Osteocyte (in vitro differentiated cells): ENCODE measurements around the gene ZNF280D. TPM values are rescaled to one million over a fixed set of nuclear protein-coding genes. Genes with fewer than 3 reads are reported as not detected.
"Not testable (repeated sequence)": the region's sequence is repeated elsewhere in the genome, so short reads cannot be mapped to it uniquely, and the experiment has no call there.

ENCODE experiments used
- DNase-seq: peaks from one replicate; pipeline ENCODE4 v3.0.0; 2021; ENCODE audit warnings: mixed read lengths; ENCODE audit not compliant: unreplicated experiment; ENCODE audit errors: extremely low spot score
- H3K27ac Mint-ChIP-seq: one replicate; pipeline ENCODE4 v1.8.0; 2021; ENCODE audit warnings: mild to moderate bottlenecking, mixed read lengths; ENCODE audit not compliant: unreplicated experiment
- H3K27me3 Mint-ChIP-seq: one replicate; pipeline ENCODE4 v1.8.0; 2021; ENCODE audit warnings: mixed read lengths; ENCODE audit not compliant: unreplicated experiment
- H3K36me3 Mint-ChIP-seq: one replicate; pipeline ENCODE4 v1.8.0; 2021; ENCODE audit warnings: mixed read lengths; ENCODE audit not compliant: unreplicated experiment
- H3K4me1 Mint-ChIP-seq: one replicate; pipeline ENCODE4 v1.8.0; 2021; ENCODE audit warnings: mixed read lengths; ENCODE audit not compliant: unreplicated experiment
- H3K4me3 Mint-ChIP-seq: one replicate; pipeline ENCODE4 v1.8.0; 2021; ENCODE audit warnings: mild to moderate bottlenecking, moderate library complexity, mixed read lengths; ENCODE audit not compliant: unreplicated experiment
- H3K9me3 Mint-ChIP-seq: one replicate; pipeline ENCODE4 v1.8.0; 2021; ENCODE audit warnings: mixed read lengths; ENCODE audit not compliant: unreplicated experiment
- CTCF ChIP-seq: fragments of 200-600 bp; sonication (generic); IDR thresholded peaks from 2 replicates; pipeline ENCODE4 v1.5.0; 2021; ENCODE audit warnings: antibody characterized with exemption, mild to moderate bottlenecking, moderate library complexity
- long read RNA-seq: library from polyadenylated mRNA; unstranded; transcript quantifications from one replicate; pipeline ENCODE4 v2.0.0, GENCODE V29; 2021
- total RNA-seq: library from RNA; stranded (reverse); gene quantifications from 2 replicates; pipeline ENCODE4 v1.2.1, GENCODE V29; 2021

ZNF280D gene, protein sequence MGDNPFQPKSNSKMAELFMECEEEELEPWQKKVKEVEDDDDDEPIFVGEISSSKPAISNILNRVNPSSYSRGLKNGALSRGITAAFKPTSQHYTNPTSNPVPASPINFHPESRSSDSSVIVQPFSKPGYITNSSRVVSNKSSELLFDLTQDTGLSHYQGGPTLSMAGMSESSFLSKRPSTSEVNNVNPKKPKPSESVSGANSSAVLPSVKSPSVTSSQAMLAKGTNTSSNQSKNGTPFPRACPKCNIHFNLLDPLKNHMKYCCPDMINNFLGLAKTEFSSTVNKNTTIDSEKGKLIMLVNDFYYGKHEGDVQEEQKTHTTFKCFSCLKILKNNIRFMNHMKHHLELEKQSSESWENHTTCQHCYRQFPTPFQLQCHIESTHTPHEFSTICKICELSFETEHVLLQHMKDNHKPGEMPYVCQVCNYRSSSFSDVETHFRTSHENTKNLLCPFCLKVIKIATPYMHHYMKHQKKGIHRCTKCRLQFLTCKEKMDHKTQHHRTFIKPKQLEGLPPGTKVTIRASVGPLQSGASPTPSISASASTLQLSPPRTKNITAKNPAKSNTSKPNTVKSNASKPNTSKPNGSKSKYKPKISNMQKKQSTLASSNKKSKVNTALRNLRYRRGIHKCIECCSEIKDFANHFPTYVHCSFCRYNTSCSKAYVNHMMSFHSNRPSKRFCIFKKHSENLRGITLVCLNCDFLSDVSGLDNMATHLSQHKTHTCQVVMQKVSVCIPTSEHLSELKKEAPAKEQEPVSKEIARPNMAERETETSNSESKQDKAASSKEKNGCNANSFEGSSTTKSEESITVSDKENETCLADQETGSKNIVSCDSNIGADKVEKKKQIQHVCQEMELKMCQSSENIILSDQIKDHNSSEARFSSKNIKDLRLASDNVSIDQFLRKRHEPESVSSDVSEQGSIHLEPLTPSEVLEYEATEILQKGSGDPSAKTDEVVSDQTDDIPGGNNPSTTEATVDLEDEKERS
- total RNA-seq: 16.1 and 16.5 TPM in 2 replicates
- long read RNA-seq, full-length matches to known transcripts: 2 of 19 reads
- long read RNA-seq, partial matches to known transcripts: 11 of 19 reads
- long read RNA-seq, other reads (novel, unspliced or antisense): 6 of 19 reads

GRCh38 chr15:56733136-56734012, at the start of gene ZNF280D:
Gene ZNF280D (minus strand): TSS chr15:56733509. CDS start chr15:56707109, 26,400 bp downstream.
- no peak for TF ChIP-seq CTCF
- Mint-ChIP-seq H3K9me3 (no peaks in the 10 kb centered on the region), H3K4me1 (peaks cover 25% of the 10 kb centered on the region), H3K36me3 (no peaks in the 10 kb centered on the region), H3K27me3 (no peaks in the 10 kb centered on the region), H3K4me3 (peak within 1 kb of the TSS; percentile 82), H3K27ac (peak within 1 kb of the TSS; percentile 96)
- peak; percentile 90 for DNase-seq

GRCh38 chr15:56782306-56782705, 49.0 kb upstream of the ZNF280D start:
- DNase-seq: no peak
- no peak for TF ChIP-seq CTCF
- Mint-ChIP-seq H3K9me3 (no peaks in the 10 kb centered on the region), H3K27ac (no peak overlapping the region), H3K4me1 (peaks cover 5% of the 10 kb centered on the region), H3K36me3 (no peaks in the 10 kb centered on the region), H3K4me3 (no peak overlapping the region), H3K27me3 (no peaks in the 10 kb centered on the region)

- H3K27ac Mint-ChIP-seq: no peak overlapping the region
- H3K36me3 Mint-ChIP-seq: no peaks in the 10 kb centered on the region
- DNase-seq: no peak
- no peak for TF ChIP-seq CTCF
- no peaks in the 10 kb centered on the region for H3K27me3 Mint-ChIP-seq
- H3K9me3 Mint-ChIP-seq: no peaks in the 10 kb centered on the region
- H3K4me1 Mint-ChIP-seq: peaks cover 5% of the 10 kb centered on the region
- H3K4me3 Mint-ChIP-seq: no peak overlapping the region
Measured at GRCh38 chr15:56781666-56782065, 48.4 kb upstream of the ZNF280D start.

DNA sequence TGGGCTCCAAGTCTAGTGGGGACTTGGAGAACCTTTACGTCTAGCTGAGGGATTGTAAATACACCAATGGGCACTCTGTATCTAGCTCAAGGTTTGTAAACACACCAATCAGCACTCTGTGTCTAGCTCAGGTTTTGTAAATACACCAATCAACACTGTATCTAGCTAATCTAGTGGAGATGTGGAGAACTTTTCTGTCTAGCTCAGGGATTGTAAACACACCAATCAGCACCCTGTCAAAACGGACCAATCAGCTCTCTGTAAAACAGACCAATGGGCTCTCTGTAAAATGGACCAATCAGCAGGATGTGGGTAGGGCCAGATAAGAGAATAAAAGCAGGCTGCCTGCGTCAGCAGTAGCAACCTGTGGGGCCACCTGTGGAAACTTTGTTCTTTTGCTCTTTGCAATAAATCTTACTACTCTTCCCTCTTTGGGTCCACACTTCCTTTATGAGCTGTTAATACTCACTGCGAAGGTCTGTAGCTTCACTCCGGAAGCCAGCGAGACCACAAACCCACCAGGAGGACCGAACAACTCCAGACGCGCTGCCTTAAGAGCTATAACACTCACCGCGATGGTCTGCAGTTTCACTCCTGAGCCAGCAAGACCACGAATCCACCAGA, 46.9 kb upstream of the ZNF280D start:
- H3K27me3 Mint-ChIP-seq, H3K27ac Mint-ChIP-seq, DNase-seq, H3K4me3 Mint-ChIP-seq, H3K36me3 Mint-ChIP-seq, H3K9me3 Mint-ChIP-seq: not testable (repeated sequence)
- H3K4me1 Mint-ChIP-seq: peaks cover 13% of the 10 kb centered on the region

GRCh38 chr15:56779449-56779848, 46.1 kb upstream of the ZNF280D start:
- H3K4me3 Mint-ChIP-seq, H3K9me3 Mint-ChIP-seq, DNase-seq, H3K27me3 Mint-ChIP-seq, H3K27ac Mint-ChIP-seq, H3K36me3 Mint-ChIP-seq: not testable (repeated sequence)
- H3K4me1 Mint-ChIP-seq: peaks cover 13% of the 10 kb centered on the region
